Stimulated activated CD4-positive, alpha-beta T cell treated with anti-CD3 and anti-CD28 coated beads, TNF-alpha, amount 100 ng/mL, for 48 hours (primary cell): ENCODE measurements around the gene GPR87.

Experiments used
- DNase-seq, 3 donors: peaks; one replicate each; pipeline ENCODE4 v3.0.0-alpha.2; 2020; ENCODE audit warnings: low read depth in 3 of 3

The GPR87 gene

DNA sequence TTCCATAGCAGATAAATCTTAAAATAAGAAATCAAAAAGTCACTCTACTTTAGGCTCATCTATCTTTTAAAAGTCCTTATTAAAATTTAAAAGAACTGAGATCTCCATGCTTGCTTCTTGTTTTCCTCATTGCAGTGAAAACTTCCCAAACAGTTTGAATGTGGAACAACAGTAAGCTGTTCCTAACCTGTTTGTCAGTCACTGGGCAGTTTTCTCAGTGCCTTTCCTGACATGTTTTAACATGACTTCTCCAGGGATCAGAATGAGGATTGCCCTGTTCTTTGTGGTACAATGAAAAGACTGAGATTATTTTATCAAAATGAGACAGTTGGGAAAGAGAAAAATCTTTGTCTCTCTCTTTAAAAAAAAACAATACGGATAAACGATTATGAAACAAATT, 774 bp downstream of the GPR87 start:
- DNase-seq = no peak

DNA sequence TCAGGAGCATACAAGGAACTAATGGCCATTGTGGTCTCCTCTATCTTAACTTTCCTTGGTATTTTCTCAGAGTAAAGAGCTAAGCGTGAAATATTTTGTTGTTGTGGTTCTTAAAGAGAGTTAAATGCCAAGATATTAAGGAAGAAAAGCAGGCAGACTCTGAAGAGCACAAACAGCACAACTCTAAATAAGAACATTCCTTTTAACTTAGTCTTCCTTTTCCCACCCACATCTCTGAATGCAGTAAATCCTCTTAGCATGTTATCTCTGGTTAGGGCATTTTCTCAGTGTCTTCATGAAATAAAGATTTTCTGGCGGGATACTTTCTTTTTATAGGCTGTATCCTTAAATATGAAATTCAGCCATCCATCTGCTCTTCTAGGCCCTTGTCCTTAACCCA, 1.5 kb downstream of the GPR87 start:
- no peak for DNase-seq

DNA sequence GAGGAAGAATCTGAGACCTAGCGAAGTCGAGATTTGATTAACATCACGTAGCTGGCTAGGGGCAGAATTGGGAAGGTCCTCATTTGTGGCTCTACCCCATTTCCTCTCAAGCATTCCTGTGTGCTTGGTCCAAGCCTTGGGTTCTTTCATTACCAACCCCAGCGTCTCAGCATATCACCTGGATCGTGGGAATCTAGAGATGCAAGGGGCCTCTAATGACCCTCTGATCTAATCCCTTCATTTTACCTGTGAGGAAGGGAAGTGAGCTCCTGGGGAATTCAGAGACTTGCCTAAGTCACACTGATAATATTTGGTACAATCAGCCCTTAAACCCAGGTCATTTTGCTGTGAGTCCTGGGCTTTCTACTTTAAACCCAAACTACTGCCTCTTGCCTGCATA, 2.0 kb downstream of the GPR87 start:
- no peak for DNase-seq

DNA sequence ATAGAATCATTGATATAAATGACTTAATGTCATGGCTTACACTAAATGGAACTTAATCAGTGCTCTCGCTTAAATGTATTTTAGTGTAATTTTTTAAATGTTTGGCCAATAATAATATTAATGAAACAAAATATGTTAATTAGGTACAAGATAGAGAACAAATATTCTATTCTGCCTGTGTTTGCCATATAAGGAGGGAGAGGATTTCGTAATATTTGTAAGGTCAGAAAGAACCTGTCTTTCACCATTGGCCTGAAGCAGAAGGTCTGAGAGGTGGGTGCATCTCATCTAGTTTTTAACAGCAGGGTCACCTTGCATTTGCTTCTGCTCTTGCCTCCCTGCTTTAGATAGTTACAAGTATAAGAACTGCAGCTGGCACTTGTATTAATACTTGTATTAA, 2.5 kb downstream of the GPR87 start:
- no peak for DNase-seq

- DNase-seq = no peak
These were observed 3.6 kb downstream of the GPR87 start for GRCh38 chr3:151312972-151313371.

- no peak for DNase-seq
These were observed 7.1 kb downstream of the GPR87 start for GRCh38 chr3:151309566-151309965.

- DNase-seq = no peak
These were observed 8.8 kb downstream of the GPR87 start for GRCh38 chr3:151307583-151308488.

DNA sequence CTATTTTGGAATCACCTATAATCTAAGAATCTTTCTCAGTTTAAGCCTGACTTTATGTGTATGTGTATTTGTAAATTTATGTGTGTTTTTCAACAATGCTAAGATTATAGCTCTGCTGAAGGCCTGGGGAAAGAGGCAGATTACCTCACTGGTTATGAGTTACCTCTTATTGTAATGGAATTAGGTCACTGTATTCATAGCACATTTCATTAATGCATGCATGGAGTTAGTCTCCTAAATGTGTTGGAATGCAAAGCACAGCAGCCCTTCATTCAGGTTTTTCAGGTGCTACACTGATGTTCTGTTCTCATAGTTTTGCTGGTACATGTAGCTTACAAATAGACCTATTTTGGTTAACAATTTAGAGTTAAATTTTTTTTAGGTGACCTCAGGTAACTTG, 9.5 kb downstream of the GPR87 start:
- DNase-seq = no peak

DNA sequence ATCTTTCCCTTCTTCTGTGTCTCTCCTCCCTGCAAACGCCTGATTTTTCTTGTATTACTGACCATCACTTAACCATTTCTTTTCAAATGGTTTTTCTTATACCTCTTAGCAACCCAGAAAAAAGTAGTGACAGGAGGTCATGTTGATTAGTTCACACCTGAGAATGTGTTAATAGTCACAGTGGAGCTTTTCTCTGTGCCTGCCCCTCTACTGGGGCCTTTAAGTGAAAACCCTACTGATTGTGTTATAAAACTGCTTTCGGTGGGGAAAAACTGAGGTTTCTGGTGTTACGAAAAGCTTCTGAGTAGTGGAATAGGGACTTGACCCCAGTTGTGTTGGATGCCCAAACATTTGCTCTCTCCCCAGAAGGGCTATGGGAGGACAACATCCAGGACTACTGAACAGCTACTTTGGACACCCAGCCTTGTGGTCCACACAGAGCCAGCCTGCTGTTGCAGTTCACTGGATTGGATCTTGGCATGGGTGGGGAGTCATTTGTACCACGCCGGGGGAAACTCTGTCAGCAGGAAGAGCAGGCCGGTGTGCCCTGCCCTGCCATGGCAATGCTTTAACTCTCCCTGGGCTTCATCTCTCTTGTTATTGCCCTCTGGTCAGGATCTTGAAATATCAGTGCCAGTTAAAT, 10.3 kb downstream of the GPR87 start:
- DNase-seq = no peak

GRCh38 chr3:151305775-151306151, 10.9 kb downstream of the GPR87 start:
- DNase-seq = no peak

DNA sequence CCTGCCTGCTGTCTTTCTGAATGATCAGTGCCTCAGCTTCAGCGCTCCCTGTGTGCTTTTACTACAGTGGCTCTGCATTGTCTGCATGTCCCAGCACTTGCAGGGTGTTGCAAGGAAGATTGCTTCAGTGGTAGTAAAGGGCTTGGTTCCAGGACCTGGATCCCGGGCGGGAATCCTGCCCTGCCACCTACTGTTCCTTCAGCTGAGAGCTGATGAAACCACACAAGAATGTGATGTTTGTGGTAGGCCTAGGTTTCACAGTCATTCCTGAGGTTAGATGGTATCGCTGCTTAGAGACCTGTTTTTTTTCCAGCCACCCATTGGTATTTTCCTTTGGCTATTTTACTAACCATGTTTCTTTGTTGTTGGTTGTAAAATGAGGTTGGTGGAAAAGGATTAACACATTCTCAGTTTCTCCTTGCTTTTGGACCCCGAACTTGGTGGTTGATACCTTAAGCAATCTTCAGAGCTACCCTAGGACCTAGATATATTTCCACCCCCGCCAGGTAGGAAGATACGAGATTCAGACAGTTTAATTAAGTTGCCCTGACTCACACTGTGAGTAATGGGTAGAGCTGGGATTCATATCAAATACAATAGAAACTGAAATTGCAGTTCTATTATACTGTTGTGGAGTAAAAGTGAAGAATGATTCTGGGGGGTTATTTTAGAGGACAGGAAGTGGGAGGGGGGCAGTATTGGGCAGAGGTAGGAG, 11.4 kb downstream of the GPR87 start:
- peak in 1 of 3 donors; percentile 8 for DNase-seq

DNA sequence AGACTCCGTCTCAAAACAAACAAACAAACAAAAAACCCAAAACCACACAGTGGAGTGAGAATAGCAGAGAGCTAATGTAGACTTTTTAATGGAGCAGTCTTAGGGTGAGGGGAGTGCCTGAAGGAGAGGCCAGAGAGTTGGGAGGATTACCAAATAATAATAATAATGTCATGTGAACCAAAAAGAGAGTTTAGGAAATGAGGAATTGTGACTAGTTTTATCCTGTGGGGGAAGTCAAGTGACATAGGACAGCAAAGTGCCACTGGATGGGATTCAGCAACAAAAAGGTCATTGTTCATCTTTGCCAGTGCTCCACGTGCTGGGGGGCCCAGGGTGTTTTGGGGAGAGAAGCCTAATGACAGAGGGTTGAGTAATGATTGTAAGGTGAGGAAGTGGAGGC, 12.9 kb downstream of the GPR87 start:
- peak in 1 of 3 donors; percentile 10 for DNase-seq

GRCh38 chr3:151301787-151302186, 14.8 kb downstream of the GPR87 start:
- DNase-seq = no peak

GRCh38 chr3:151300539-151300938, 16.1 kb downstream of the GPR87 start:
- no peak for DNase-seq

- no peak for DNase-seq
These were observed 17.6 kb downstream of the GPR87 start for GRCh38 chr3:151299006-151299405.

GRCh38 chr3:151297429-151297828, 19.2 kb downstream of the GPR87 start:
- DNase-seq = no peak

DNA sequence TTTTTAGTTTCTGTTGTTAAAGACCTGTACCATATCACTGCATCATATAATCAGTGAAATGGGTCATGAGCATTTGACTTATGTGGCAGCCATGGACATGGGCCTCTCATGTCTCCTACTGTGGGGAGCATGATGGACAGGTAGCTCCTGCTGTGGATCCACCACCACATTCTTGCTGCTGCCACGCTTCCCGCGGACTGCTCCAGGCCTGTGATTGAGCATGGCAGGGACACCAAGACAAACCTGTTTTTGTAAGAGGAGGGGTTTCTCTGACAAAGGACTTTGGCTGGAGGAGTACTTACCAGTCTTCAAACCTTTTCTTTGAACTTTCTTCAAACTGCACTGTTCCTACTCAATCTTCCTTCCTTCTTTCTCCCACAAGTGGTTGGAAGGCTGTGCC, 20.4 kb downstream of the GPR87 start:
- DNase-seq = no peak

- DNase-seq = no peak
These were observed 23.5 kb downstream of the GPR87 start for GRCh38 chr3:151293127-151293526.

GRCh38 chr3:151290673-151291072, 25.9 kb downstream of the GPR87 start:
- no peak for DNase-seq

- no peak for DNase-seq
These were observed 27.2 kb downstream of the GPR87 start for GRCh38 chr3:151289445-151289844.

DNA sequence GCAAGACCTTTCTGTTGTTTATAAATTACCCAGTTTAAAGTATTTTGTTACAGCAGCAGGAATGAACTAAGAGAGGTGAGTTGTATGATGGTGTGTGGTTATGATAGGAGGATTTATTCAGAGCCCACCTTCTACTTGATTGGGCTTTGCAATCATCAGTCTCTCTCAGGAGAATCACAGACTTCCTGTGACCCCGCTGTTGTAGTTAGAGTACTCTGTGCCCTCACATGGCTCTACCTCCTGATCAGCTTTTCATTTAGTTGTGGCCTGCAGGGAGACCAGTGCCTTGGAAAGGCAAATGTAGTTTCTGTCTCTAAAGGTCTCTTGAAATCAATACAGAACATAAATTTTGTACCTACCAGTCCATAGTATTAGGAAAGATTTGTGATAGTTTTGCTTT, 30.7 kb downstream of the GPR87 start:
- no peak for DNase-seq

DNA sequence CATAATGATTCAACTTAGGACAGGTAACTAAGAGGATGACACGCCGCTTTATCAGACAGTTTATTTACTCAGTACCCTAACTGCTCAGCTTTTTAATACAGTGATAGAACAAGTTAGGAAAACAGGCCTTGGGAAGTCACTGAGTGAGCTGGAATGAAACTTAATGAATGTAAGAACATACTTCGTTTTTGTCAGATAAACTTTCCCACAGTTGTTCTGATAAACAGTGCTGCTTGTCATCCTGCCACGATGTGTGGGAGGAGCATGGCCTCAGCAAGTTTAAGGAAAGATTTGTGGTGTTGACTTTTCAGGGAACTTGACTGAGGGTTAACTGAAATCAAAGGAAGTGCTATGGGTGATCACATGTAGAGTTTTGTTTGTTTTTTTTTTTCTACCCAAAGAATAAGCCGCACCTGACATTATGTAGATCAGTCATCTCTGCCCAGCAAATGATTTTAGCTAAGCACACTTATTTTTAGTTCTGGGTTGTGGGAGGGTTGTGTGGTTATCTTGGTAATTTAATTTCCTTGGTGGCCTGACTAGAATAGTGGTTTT, 32.6 kb downstream of the GPR87 start:
- DNase-seq = no peak
